Kidney glomerular epithelial cell (primary cell): Measurements from ENCODE around the gene CNGB1.
"Not testable (repeated sequence)": the region's sequence is repeated elsewhere in the genome, so short reads cannot be mapped to it uniquely, and the experiment has no call there.

Experiments used
- DNase-seq: peaks from one replicate; lab custom pipeline; 2025; lab: John Stamatoyannopoulos, UW

CNGB1 gene

GRCh38 chr16:57886427-57886826, 84.5 kb downstream of the CNGB1 start:
- no peak for DNase-seq

- DNase-seq = no peak
Observed at GRCh38 chr16:57884655-57885133, 86.2 kb downstream of the CNGB1 start.

- DNase-seq = no peak
Observed at GRCh38 chr16:57883953-57884654, 86.8 kb downstream of the CNGB1 start.

GRCh38 chr16:57883480-57883879, 87.4 kb downstream of the CNGB1 start:
- DNase-seq = no peak

GRCh38 chr16:57882792-57883191, 88.1 kb downstream of the CNGB1 start:
- no peak for DNase-seq

- no peak for DNase-seq
Observed at GRCh38 chr16:57882206-57882605, 88.7 kb downstream of the CNGB1 start.

- no peak for DNase-seq
Observed at GRCh38 chr16:57878586-57878985, 92.3 kb downstream of the CNGB1 start.

GRCh38 chr16:57876210-57876609, 94.7 kb downstream of the CNGB1 start:
- no peak for DNase-seq

GRCh38 chr16:57875347-57875746, 95.6 kb downstream of the CNGB1 start:
- no peak for DNase-seq

GRCh38 chr16:57873218-57873617, 97.7 kb downstream of the CNGB1 start:
- DNase-seq = no peak

- not testable (repeated sequence) for DNase-seq
Observed at GRCh38 chr16:57872764-57873163, 98.2 kb downstream of the CNGB1 start.

- DNase-seq = peak; percentile 32
Observed at GRCh38 chr16:57871456-57871855, 99.5 kb downstream of the CNGB1 start.

GRCh38 chr16:57870753-57871454, 100.0 kb downstream of the CNGB1 start:
- DNase-seq = no peak

- DNase-seq = no peak
Observed at GRCh38 chr16:57868913-57869520, 101.9 kb downstream of the CNGB1 start.

GRCh38 chr16:57867000-57867561, 103.8 kb downstream of the CNGB1 start:
- no peak for DNase-seq

- DNase-seq = no peak
Observed at GRCh38 chr16:57866529-57866918, 104.4 kb downstream of the CNGB1 start.

- peak; percentile 43 for DNase-seq
Observed at GRCh38 chr16:57865746-57866528, 105.0 kb downstream of the CNGB1 start.

GRCh38 chr16:57863434-57864160, 107.3 kb downstream of the CNGB1 start:
- DNase-seq = peak; percentile 80

GRCh38 chr16:57862698-57863433, 108.1 kb downstream of the CNGB1 start:
- no peak for DNase-seq

- peak; percentile 73 for DNase-seq
Observed at GRCh38 chr16:57859331-57859730, 111.6 kb downstream of the CNGB1 start.

GRCh38 chr16:57858635-57859034, 112.3 kb downstream of the CNGB1 start:
- DNase-seq = no peak
